ENCODE data around the gene TGM1.
A peak's percentile ranks its signal among the peaks of the same experiment; 100 is the strongest.
"Not testable (repeated sequence)": the region's sequence is repeated elsewhere in the genome, so short reads cannot be mapped to it uniquely, and the experiment has no call there.

TGM1 gene

DNA sequence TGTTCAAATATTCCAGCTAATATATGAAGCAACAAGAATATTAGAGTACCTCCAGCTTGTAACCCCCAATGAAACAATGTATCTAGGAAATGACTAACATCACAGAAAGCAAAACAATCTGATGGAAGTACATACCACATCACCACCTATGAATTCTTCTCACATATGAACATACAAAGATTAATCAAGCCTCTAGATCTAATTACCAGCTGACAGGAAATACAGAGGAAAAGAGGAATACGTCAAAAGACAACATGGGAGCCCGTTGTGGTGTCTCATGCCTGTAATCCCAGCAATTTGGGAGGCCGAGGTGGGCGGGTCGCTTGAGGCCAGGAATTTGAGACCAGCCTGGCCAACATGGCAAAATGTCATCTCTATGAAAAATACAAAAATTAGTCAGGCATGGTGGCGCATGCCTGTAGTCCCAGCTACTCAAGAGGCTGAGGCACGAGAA lies 38.3 kb downstream of the TGM1 start:
- H3K27ac ChIP-seq (ENCODE audit: low read depth, low read length), result no peak overlapping the region

DNA sequence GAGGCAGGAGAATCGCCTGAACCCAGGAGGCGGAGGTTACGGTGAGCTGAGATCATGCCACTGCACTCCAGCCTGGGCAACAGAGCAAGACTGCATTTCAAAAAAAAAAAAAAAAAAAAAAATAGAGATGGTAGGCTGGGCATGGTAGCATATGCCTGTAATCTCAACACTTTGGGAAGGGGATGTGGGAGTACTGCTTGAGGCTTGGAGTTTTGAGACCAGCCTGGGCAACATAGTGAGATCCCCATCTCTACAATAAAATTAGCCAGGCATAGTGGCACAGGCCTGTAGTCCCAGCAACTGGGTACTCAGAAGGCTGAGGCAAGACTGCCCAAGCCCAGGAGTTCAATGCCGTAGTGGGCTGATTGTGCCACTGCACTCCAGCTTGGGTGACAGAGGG lies 40.0 kb downstream of the TGM1 start:
- not testable (repeated sequence) for H3K9me3 ChIP-seq (ENCODE audit: control insufficient read depth, insufficient read depth, low read length); H3K27ac ChIP-seq (ENCODE audit: low read depth, low read length); H3K27me3 ChIP-seq (ENCODE audit: control insufficient read depth, insufficient read depth, low read length); H3K9ac ChIP-seq (ENCODE audit: low read depth, low read length); H3K4me3 ChIP-seq (ENCODE audit: low read depth, low read length); H3K4me1 ChIP-seq (ENCODE audit: control insufficient read depth, insufficient read depth, low read length)
- peaks cover 18% of the 10 kb centered on the region for H3K36me3 ChIP-seq (ENCODE audit: control insufficient read depth, insufficient read depth, low read length)

More for the DNA sequence above, 38.3 kb downstream of the TGM1 start:
- Histone ChIP-seq H3K27me3 (ENCODE audit: control insufficient read depth, insufficient read depth, low read length) (no peaks in the 10 kb centered on the region), H3K9me3 (ENCODE audit: control insufficient read depth, insufficient read depth, low read length) (no peaks in the 10 kb centered on the region), H3K36me3 (ENCODE audit: control insufficient read depth, insufficient read depth, low read length) (peaks cover 17% of the 10 kb centered on the region), H3K4me3 (ENCODE audit: low read depth, low read length) (no peak overlapping the region), H3K9ac (ENCODE audit: low read depth, low read length) (no peak overlapping the region), H3K4me1 (ENCODE audit: control insufficient read depth, insufficient read depth, low read length) (no peaks in the 10 kb centered on the region)

DNA sequence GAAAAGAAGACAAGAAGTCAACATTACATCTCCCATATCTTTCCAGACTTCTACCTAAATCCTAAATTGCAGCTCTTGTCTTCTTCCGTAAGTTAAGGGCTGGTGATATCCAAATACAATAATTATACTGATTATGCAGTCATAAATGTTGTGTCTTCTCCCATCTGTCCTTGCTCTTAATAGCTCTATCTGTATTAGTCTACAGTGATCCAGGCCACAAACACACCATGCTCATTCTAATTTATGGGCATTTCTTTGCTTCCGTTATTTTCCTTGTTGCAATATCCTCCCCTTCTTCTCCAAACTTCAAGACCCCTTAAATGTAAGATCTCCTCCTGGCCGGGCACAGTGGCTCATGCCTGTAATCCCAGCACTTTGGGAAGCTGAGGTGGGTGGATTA lies 43.5 kb downstream of the TGM1 start:
- no peak overlapping the region for H3K9ac ChIP-seq (ENCODE audit: low read depth, low read length)
- H3K4me3 ChIP-seq (ENCODE audit: low read depth, low read length), result no peak overlapping the region
- H3K4me1 ChIP-seq (ENCODE audit: control insufficient read depth, insufficient read depth, low read length), result no peaks in the 10 kb centered on the region
- no peaks in the 10 kb centered on the region for H3K27me3 ChIP-seq (ENCODE audit: control insufficient read depth, insufficient read depth, low read length)
- no peak overlapping the region for H3K27ac ChIP-seq (ENCODE audit: low read depth, low read length)
- H3K36me3 ChIP-seq (ENCODE audit: control insufficient read depth, insufficient read depth, low read length), result peaks cover 17% of the 10 kb centered on the region
- H3K9me3 ChIP-seq (ENCODE audit: control insufficient read depth, insufficient read depth, low read length), result no peaks in the 10 kb centered on the region

DNA sequence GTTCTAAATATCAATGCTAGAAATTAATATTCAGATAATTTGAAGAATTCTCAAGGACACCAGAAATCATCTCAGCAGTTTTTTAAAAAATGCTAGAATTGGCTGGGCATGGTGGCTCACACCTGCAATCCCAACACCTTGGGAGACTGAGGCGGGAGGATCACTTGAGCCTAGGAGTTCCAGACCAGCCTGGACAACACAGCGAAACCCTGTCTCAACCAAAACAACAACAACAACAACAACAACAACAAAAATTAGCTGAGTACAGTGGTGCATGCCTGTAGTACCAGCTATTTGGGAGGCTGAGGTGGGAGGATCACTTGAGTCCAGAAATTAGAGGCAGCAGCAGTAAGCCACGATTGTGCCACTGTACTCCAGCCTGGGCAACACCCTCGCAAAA lies 43.9 kb downstream of the TGM1 start:
- Histone ChIP-seq H3K36me3 (ENCODE audit: control insufficient read depth, insufficient read depth, low read length) (peaks cover 17% of the 10 kb centered on the region), H3K4me1 (ENCODE audit: control insufficient read depth, insufficient read depth, low read length) (no peaks in the 10 kb centered on the region), H3K27me3 (ENCODE audit: control insufficient read depth, insufficient read depth, low read length) (no peaks in the 10 kb centered on the region), H3K4me3 (ENCODE audit: low read depth, low read length) (no peak overlapping the region), H3K9ac (ENCODE audit: low read depth, low read length) (no peak overlapping the region), H3K9me3 (ENCODE audit: control insufficient read depth, insufficient read depth, low read length) (no peaks in the 10 kb centered on the region), H3K27ac (ENCODE audit: low read depth, low read length) (no peak overlapping the region)

DNA sequence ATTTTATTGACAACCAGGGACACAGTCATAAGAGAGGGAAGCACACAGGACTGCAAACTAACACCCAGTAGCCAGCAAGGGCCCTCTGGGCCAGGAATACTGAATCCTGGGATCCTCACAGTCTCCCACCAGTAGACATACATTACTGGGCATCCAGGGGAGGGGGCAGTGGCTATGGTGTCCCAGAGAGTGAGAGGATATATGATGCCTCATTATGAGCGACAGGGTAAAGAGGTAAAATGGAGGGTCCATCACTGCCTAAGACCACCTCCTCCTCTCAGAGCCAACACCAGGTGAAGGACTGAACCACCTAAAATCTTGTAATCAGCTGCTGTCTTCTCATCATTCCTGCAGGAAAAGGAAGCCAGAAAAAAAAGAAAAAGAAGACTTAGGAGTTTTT lies 46.1 kb downstream of the TGM1 start:
- H3K9me3 ChIP-seq (ENCODE audit: control insufficient read depth, insufficient read depth, low read length); H3K27me3 ChIP-seq (ENCODE audit: control insufficient read depth, insufficient read depth, low read length); H3K4me3 ChIP-seq (ENCODE audit: low read depth, low read length); H3K27ac ChIP-seq (ENCODE audit: low read depth, low read length); H3K9ac ChIP-seq (ENCODE audit: low read depth, low read length); H3K4me1 ChIP-seq (ENCODE audit: control insufficient read depth, insufficient read depth, low read length): not testable (repeated sequence)
- H3K36me3 ChIP-seq (ENCODE audit: control insufficient read depth, insufficient read depth, low read length), result peaks cover 21% of the 10 kb centered on the region

DNA sequence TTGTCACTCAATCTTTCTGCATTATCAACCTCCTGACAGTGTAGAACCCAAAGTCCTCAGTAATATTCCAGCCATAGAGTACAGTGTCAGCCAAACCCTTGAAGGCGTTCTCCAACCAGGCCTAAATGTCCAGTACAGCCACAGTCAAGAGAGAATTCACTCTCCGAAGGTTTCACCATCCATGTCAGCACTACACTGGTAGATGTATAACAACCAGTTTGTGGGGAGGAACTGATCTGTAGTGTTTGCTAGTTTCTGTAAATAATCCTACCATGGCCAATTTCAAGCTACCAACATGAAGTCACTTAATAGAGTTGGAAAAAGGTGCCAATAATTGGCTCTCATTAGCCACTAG lies 46.7 kb downstream of the TGM1 start:
- no peaks in the 10 kb centered on the region for H3K27me3 ChIP-seq (ENCODE audit: control insufficient read depth, insufficient read depth, low read length)
- H3K9ac ChIP-seq (ENCODE audit: low read depth, low read length), result no peak overlapping the region
- peaks cover 24% of the 10 kb centered on the region for H3K36me3 ChIP-seq (ENCODE audit: control insufficient read depth, insufficient read depth, low read length)
- peaks cover 5% of the 10 kb centered on the region for H3K4me1 ChIP-seq (ENCODE audit: control insufficient read depth, insufficient read depth, low read length)
- peak overlapping the region; percentile 97; the same call in 1 of the 2 replicates for H3K4me3 ChIP-seq (ENCODE audit: low read depth, low read length)
- no peaks in the 10 kb centered on the region for H3K9me3 ChIP-seq (ENCODE audit: control insufficient read depth, insufficient read depth, low read length)
- peak overlapping the region; percentile 11 for H3K27ac ChIP-seq (ENCODE audit: low read depth, low read length)

DNA sequence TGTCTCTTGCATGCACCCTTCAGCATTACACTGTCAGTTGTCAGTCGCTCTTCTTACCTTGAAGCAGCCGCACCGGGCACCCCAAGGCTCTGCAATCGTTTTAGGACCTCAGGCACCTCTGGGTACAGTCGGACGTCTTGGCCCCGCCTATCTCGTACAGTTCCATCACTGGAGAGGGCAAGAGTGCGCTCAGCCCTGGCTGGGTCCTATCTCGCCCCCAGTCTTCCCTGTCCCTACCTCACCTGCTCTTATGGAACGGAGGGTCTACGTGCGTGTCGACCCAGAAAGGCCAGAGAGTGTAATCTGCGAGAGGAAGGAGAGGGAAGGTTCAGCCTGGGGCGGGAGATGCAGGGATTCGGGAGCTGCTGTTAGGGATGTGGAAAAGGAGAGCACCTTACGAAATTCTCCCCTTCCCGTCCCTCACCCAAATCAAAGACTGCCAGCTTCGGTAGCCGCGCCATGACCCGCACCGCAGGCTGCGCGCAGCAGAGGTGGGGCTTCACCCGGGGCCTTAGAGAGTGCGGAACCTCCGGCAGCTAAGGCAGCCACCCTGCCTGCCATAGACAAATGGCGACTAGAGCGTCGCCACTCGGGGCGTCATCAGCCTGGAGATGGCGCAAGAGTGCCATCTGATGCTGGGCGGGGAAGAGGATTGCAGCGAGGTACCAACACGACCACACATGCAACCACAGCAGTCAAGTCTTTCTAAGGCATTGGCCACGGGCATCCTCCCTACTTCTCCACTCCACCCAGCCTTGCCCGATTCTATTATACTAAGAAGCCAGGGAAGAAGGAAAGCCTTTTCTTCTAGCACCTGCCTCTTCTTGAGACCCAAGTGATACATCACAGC lies 47.3 kb downstream of the TGM1 start, which contains the start of gene MDP1:
TSS of gene MDP1 (minus strand) at position 572 of the 850 bp plus-strand sequence. CDS start at position 461, 111 bp downstream.
- H3K27me3 ChIP-seq (ENCODE audit: control insufficient read depth, insufficient read depth, low read length), result no peaks in the 10 kb centered on the region
- H3K36me3 ChIP-seq (ENCODE audit: control insufficient read depth, insufficient read depth, low read length), result peaks cover 27% of the 10 kb centered on the region
- peaks cover 5% of the 10 kb centered on the region for H3K4me1 ChIP-seq (ENCODE audit: control insufficient read depth, insufficient read depth, low read length)
- H3K27ac ChIP-seq (ENCODE audit: low read depth, low read length), result peak within 1 kb of the TSS; percentile 88
- H3K4me3 ChIP-seq (ENCODE audit: low read depth, low read length), result peak within 1 kb of the TSS; percentile 97
- H3K9me3 ChIP-seq (ENCODE audit: control insufficient read depth, insufficient read depth, low read length), result no peaks in the 10 kb centered on the region
- H3K9ac ChIP-seq (ENCODE audit: low read depth, low read length), result peak within 1 kb of the TSS; percentile 76

DNA sequence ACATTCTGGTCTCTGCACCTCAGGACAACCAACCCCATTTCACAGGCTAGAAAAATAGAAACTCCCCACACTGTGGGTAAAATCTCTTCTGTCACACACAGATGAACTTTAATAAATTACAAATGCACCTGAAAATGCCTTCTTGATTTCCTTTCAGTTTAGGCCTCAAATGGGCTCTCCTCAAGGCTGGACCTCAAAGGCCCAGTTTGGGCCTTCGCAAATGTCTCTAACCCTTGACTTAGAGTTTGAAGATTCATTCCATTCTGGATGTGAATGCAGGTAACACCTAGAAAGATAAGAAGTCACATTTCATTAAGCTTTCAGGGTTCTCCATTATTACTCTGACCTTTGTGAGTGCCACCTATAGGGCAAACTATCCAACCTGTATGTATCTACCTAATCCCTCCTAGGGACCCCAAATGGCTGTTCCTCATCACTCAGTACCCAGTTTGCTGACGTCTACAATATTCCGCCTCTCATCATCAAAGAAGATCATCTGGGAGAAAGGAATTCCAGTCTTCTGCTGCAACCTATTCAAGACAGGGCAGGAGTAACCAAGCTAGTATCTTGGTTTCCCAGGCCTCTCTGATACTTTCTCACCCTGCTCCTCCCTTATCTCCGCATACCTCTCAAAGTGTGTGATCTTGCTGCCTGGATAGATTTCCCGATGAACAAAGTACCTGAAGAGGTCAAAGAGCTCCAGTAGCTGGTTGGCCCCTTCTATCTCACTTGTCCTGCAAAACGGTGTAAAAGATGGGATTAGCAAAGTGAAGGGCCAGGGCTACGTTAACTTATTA lies 48.9 kb downstream of the TGM1 start:
- H3K36me3 ChIP-seq (ENCODE audit: control insufficient read depth, insufficient read depth, low read length), result peaks cover 44% of the 10 kb centered on the region
- H3K27me3 ChIP-seq (ENCODE audit: control insufficient read depth, insufficient read depth, low read length), result no peaks in the 10 kb centered on the region
- H3K4me3 ChIP-seq (ENCODE audit: low read depth, low read length), result peak overlapping the region; percentile 77
- H3K9ac ChIP-seq (ENCODE audit: low read depth, low read length), result 0 out of 2 replicates have a peak overlapping the region, but pooled peaks have one; percentile 32
- peaks cover 5% of the 10 kb centered on the region for H3K4me1 ChIP-seq (ENCODE audit: control insufficient read depth, insufficient read depth, low read length)
- H3K9me3 ChIP-seq (ENCODE audit: control insufficient read depth, insufficient read depth, low read length), result no peaks in the 10 kb centered on the region
- H3K27ac ChIP-seq (ENCODE audit: low read depth, low read length), result peak overlapping the region; percentile 99

DNA sequence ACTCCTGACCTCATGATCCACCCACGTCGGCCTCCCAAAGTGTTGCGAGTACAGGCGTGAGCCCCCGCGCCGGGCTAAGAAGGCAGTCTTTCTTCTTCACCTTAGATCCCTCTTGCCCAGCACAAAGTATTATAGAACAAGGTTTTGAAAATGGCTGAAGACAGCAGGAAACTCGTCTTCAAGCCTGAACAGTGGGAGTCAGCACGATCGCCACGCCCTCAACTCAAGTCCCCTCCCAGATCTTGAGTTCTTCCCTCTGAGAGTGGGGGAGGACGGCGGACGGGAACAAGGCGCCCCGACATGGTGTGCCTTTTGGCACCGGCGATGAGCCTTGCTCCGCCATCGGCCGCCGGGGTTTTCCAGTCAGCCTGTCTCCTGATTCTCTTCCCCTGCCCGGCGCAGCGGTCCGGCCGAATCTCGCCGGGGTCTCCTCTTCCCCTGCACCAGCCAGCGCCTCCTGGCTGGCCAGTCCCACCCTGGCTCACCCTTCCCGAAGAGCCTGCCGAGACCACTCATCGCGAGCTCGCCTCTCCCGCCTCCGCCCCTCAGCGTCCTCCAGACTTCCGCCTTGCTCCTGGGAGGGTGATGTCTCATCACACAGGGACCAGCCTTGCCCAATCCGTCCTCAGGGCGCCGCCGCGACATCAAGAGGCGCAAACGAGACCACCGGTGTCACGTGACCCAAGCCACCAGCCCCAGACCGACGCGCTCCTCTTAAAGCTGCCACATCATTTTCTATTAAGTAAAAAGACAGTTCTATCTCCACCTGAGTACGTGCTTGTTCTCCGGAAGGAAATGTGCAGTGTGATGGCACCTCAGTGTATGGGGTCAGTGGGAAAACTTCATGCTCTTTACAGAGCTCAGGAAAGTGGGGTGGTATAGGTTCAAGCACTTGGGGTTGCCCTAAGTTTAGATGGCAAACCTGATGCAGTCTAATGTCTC lies 49.8 kb downstream of the TGM1 start, which contains the start of gene CHMP4A:
TSS of gene CHMP4A (minus strand) at position 565 of the 942 bp plus-strand sequence. CDS start at position 516, 49 bp downstream.
- Histone ChIP-seq H3K36me3 (ENCODE audit: control insufficient read depth, insufficient read depth, low read length) (peaks cover 47% of the 10 kb centered on the region), H3K9me3 (ENCODE audit: control insufficient read depth, insufficient read depth, low read length) (no peaks in the 10 kb centered on the region)

DNA sequence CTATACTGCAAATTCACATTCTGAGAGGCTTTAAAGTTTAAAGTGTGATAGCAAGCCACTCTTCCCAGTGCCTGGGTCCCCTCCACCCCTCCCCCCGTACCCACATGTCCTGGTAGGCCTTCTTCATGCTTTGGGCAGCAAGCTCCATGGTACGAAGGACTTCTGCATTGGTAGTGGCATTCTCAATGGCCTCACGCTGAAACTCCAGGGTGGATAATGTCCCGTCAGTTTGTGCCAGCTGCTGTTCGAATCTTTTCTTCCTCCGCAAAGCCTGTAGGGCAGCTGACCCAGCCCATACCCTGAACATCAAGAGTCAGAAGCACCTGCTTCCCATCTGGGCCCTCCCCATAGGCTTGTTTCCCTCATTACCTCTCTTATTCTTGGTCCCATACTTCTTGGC lies 51.7 kb downstream of the TGM1 start:
- Histone ChIP-seq H3K36me3 (ENCODE audit: control insufficient read depth, insufficient read depth, low read length) (peaks cover 52% of the 10 kb centered on the region), H3K4me1 (ENCODE audit: control insufficient read depth, insufficient read depth, low read length) (peaks cover 5% of the 10 kb centered on the region), H3K4me3 (ENCODE audit: low read depth, low read length) (no peak overlapping the region), H3K9ac (ENCODE audit: low read depth, low read length) (no peak overlapping the region), H3K27ac (ENCODE audit: low read depth, low read length) (no peak overlapping the region), H3K27me3 (ENCODE audit: control insufficient read depth, insufficient read depth, low read length) (no peaks in the 10 kb centered on the region), H3K9me3 (ENCODE audit: control insufficient read depth, insufficient read depth, low read length) (no peaks in the 10 kb centered on the region)

More for the DNA sequence above, 49.8 kb downstream of the TGM1 start, which contains the start of gene CHMP4A:
- peak within 1 kb of the TSS; percentile 89 for H3K9ac ChIP-seq (ENCODE audit: low read depth, low read length)
- H3K4me1 ChIP-seq (ENCODE audit: control insufficient read depth, insufficient read depth, low read length), result peaks cover 5% of the 10 kb centered on the region
- H3K27ac ChIP-seq (ENCODE audit: low read depth, low read length), result peak within 1 kb of the TSS; percentile 99
- H3K4me3 ChIP-seq (ENCODE audit: low read depth, low read length), result peak within 1 kb of the TSS; percentile 77
- H3K27me3 ChIP-seq (ENCODE audit: control insufficient read depth, insufficient read depth, low read length), result no peaks in the 10 kb centered on the region

Measured in HUES48 (cell line).